ENCODE measurements around the gene CCDC183.

DNA sequence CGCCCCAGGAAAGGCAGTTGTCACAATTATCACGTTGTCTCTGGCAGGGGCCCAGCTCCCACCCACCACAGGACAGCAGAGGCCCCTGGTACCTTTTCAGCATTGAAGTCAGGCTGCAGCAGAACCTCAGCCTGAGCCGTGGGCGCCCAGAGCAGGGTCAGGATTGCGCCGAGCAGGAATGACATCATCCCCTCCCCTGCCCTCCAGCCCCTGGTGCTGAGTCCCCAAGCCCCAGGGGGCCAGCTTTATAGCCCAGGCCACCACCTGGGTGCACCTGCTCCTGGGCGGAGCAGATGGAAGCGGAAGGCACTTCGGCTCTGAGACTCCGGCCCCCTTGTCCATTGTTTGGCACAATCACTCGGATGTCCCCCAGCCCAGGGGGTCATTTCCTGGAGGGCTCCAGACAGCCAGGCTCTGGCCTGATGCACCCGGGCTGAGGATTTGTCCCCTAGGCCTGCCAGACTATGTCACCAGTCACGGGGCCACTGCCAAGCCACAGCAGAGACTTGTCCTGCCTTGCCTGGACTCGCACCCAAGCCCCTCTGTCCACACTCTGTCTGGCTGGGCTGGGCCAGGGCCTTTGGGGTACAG, 31.7 kb upstream of the CCDC183 start, which contains the start of gene LCN15:
- TF ChIP-seq POLR2A (IDR thresholded peaks at IDR 0.05; ENCODE audit: low read depth, low read length) (no peak), POLR2AphosphoS5 (IDR thresholded peaks at IDR 0.05; ENCODE audit: low read depth, low read length) (no peak), TAF1 (IDR thresholded peaks at IDR 0.05; ENCODE audit: low read depth, low read length) (no peak), SPI1 (IDR thresholded peaks at IDR 0.05; ENCODE audit: low read depth, low read length) (no peak), PAX5 (IDR thresholded peaks at IDR 0.05; ENCODE audit: insufficient read depth, low read length, severe bottlenecking) (no peak)
